GM19099 (cell line): Measurements from ENCODE around the gene SSH2.

Source experiments
- POLR2A ChIP-seq: IDR thresholded peaks from 3 replicates; pipeline ENCODE4 v1.6.1; 2011; ENCODE audit warnings: low read depth; ENCODE audit not compliant: insufficient read length; ENCODE audit errors: extremely low read depth

SSH2 gene

GRCh38 chr17:29748400-29748799 lies 181.6 kb downstream of the SSH2 start:
- no peak for TF ChIP-seq POLR2A

- no peak for TF ChIP-seq POLR2A
Measured at GRCh38 chr17:29747660-29748059, 182.4 kb downstream of the SSH2 start.

GRCh38 chr17:29746669-29747068 lies 183.4 kb downstream of the SSH2 start:
- TF ChIP-seq POLR2A, result no peak

GRCh38 chr17:29744121-29744520 lies 185.9 kb downstream of the SSH2 start:
- TF ChIP-seq POLR2A, result no peak

GRCh38 chr17:29742210-29742513 lies 187.9 kb downstream of the SSH2 start:
- no peak for TF ChIP-seq POLR2A

- no peak for TF ChIP-seq POLR2A
Measured at GRCh38 chr17:29740017-29740416, 190.0 kb downstream of the SSH2 start.

GRCh38 chr17:29734640-29735039 lies 195.4 kb downstream of the SSH2 start:
- no peak for TF ChIP-seq POLR2A

- no peak for TF ChIP-seq POLR2A
Measured at GRCh38 chr17:29733166-29733565, 196.9 kb downstream of the SSH2 start.

- TF ChIP-seq POLR2A, result no peak
Measured at GRCh38 chr17:29732613-29733012, 197.4 kb downstream of the SSH2 start.

- no peak for TF ChIP-seq POLR2A
Measured at GRCh38 chr17:29732209-29732608, 197.8 kb downstream of the SSH2 start.

GRCh38 chr17:29731589-29731929 lies 198.5 kb downstream of the SSH2 start:
- no peak for TF ChIP-seq POLR2A

GRCh38 chr17:29728490-29728889 lies 201.5 kb downstream of the SSH2 start:
- TF ChIP-seq POLR2A, result no peak

- no peak for TF ChIP-seq POLR2A
Measured at GRCh38 chr17:29726715-29727252, 203.2 kb downstream of the SSH2 start.

GRCh38 chr17:29723278-29724047 lies 206.6 kb downstream of the SSH2 start:
- TF ChIP-seq POLR2A, result no peak

- TF ChIP-seq POLR2A, result no peak
Measured at GRCh38 chr17:29722411-29723198, 207.4 kb downstream of the SSH2 start.

GRCh38 chr17:29720551-29720950 lies 209.5 kb downstream of the SSH2 start:
- no peak for TF ChIP-seq POLR2A

GRCh38 chr17:29719469-29719868 lies 210.6 kb downstream of the SSH2 start:
- TF ChIP-seq POLR2A, result no peak

- no peak for TF ChIP-seq POLR2A
Measured at GRCh38 chr17:29718446-29719039, 211.5 kb downstream of the SSH2 start.
